ENCODE measurements around the gene CYP4A22. TPM values are rescaled to one million over a fixed set of nuclear protein-coding genes. Genes with fewer than 3 reads are reported as not detected.
A peak's percentile ranks its signal among the peaks of the same experiment; 100 is the strongest.
"Not testable (repeated sequence)": the region's sequence is repeated elsewhere in the genome, so short reads cannot be mapped to it uniquely, and the experiment has no call there.

CYP4A22 gene
- total RNA-seq, 1 experiment from 2014 or later, result not detected

DNA sequence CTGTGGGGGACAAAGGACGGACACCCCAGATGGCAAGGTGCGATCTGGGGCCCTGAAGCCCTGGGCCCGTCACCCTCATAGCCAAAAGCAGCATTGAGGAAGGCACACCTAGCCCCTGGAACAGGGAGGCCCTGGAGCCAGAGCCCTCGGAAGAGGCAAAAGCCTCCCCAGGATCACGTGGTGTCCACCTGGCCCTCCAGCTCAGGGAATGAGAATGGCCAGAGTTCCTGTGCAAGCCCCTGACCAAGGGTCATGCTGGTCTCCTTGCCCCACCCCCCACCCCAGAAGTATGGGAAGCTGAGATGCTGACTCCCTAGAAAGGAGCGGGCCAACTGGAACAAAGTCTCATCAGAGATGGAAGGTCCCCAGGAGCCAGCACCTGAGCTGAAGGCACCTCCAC is 53.6 kb downstream of the CYP4A22 start:
- no peak for DNase-seq
- H3K36me3 ChIP-seq, result no peaks in the 10 kb centered on the region

DNA sequence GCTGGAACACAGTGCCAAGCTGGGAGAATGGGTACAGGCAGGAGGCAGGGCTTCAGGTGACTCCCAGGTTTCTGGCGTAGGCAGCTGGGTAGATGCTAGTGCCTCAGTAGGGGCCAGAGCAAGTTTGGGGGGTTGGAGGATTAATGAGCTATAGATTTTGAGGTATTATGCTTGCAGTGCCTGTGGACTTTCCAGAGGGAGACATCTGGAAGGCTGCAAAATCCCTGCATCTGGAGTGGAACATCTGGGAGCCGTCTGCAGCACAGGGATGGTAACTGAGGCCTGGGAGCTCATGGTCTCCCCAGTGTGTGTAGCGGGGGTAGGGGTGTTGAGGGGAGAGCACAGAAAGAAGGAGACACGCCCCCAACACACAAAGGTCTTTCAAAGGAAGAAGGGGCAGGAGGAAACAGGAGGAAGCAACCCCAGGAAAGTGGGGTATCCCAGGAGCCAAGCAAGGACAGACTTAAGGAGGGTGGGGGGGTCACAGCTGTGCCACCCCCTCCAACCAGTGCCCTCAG is 54.8 kb downstream of the CYP4A22 start:
- Histone ChIP-seq H3K4me3 (no peak overlapping the region), H3K9me3 (no peaks in the 10 kb centered on the region), H3K36me3 (no peaks in the 10 kb centered on the region), H3K27me3 (no peaks in the 10 kb centered on the region)
- no peak for DNase-seq

More for the DNA sequence above, 53.6 kb downstream of the CYP4A22 start:
- no peaks in the 10 kb centered on the region for H3K9me3 ChIP-seq
- no peak overlapping the region for H3K4me3 ChIP-seq
- H3K27me3 ChIP-seq, result no peaks in the 10 kb centered on the region

DNA sequence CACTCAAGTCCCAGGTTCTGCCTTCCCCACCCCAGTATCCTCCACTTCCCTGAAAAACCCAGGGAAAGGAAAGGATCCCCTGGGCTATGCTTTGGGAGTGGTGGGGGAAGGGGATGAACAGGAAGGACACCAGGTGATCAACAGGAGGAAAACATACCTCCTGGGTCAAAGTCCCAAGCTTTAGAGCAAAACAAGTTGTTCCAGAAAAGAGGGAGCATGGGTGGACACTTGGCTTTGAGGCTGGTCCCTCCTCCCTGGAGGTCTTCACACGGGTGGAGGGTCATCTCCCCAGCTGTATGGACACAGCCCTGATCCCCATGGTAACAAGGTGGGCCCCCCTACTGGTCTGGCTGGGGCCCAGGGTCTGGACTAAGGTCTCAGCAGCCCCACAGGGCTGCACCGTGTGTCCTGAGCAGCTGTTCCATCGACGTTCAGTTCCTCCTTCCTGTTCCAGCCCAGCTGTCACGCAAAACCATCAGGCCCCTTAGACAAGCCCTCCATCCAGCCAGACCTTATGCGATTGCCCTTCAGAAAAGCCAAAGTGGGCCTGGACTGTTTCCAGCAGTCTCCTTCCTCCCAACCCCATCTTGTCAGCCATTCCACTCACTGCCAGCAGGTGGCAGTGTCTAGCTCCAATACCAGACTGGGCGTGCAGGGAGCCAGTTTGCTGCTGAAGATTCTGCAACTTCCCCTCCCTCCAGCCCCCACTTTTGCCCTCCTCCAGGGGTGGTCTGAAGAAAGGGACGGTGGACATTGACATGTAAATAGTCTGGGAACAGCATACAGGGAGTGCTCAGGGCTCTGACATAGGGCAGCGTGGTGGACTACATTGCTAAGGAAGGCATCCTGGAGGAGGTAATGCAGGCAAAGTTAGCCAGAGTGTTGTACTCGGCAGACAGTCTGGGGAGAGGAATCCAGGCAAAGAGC is 55.5 kb downstream of the CYP4A22 start:
- no peaks in the 10 kb centered on the region for H3K9me3 ChIP-seq
- no peaks in the 10 kb centered on the region for H3K27me3 ChIP-seq
- peak; percentile 56 for DNase-seq
- no peaks in the 10 kb centered on the region for H3K36me3 ChIP-seq
- H3K4me3 ChIP-seq, result no peak overlapping the region

DNA sequence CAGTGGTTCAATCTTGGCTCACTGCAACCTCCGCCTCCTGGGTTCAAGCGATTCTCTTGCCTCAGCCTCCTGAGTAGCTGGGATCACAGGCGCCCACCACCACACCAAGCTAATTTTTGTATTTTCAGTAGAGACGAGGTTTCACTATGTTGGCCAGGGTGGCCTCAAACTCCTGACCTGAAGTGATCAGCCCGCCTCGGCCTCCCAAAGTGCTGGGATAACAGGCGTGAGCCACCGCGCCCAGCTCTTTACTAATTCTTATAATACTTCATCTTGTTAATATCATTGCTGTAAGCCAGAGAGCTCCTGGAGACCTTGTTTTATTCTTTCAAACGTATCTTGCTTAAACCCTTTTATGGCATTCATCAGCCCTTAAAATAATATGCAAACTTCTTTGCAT is 56.3 kb downstream of the CYP4A22 start:
- not testable (repeated sequence) for DNase-seq, H3K9me3 ChIP-seq, H3K27me3 ChIP-seq, H3K36me3 ChIP-seq, H3K4me3 ChIP-seq

DNA sequence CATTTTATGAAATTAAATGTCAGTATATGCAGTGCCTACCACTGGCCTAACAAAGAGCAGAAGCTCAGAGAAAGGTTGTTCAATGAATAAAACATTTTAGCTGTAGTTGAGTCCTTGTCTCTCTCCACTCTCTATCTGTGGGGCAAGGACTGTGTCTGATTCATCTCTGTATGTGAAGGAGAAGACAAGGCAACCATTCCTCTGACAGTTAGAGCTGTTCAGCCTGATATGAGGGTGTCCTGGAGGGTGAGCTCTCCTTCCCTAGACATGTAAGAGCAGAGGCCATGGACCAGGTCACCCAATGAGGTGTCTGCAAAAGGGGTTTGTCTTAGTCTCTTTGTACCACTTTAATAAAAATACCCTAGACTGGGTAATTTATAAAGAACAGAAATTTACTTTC is 57.1 kb downstream of the CYP4A22 start:
- Histone ChIP-seq H3K9me3 (no peaks in the 10 kb centered on the region), H3K27me3 (no peaks in the 10 kb centered on the region), H3K36me3 (no peaks in the 10 kb centered on the region), H3K4me3 (no peak overlapping the region)
- no peak for DNase-seq

DNA sequence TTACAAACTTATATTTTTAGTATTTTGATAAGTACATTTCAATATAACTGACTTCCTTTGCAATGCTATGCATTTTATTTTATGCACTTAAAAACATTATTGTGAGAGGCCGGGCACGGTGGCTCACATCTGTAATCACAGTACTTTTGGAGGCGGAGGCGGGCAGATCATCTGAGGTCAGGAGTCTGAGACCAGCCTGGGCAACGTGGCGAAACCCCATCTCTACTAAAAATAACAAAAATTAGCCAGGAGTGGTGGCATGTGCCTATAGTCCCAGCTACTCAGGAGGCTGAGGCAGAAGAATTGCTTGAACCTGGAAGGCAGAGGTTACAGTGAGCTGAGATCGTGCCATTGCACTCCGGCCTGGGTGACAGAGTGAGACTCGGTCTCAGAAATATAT is 58.7 kb downstream of the CYP4A22 start:
- H3K36me3 ChIP-seq, DNase-seq, H3K27me3 ChIP-seq, H3K4me3 ChIP-seq, H3K9me3 ChIP-seq: not testable (repeated sequence)

DNA sequence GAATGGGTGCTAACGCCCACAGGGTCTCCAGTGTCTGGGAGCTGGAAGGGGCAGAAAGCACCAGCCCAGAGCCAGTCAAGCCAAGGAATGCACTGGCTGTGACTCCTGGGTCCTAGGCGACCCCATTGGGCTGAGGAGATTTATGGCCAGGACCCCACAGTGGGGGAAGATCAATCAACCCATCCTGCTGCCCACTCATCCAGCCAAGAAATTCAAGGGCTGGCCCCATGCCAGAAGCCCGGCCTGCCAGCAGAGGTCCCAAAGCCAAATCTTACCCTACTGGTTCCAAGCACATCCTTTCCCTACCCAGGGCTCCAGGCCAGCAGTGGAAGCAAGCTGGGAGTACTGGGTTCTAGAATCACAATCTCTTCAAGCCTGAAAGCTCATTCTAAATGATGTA is 59.4 kb downstream of the CYP4A22 start:
- peak; percentile 18 for DNase-seq
- H3K4me3 ChIP-seq, result no peak overlapping the region
- H3K9me3 ChIP-seq, result no peaks in the 10 kb centered on the region
- H3K27me3 ChIP-seq, result no peaks in the 10 kb centered on the region; the same call in 1 of the 2 replicates
- H3K36me3 ChIP-seq, result no peaks in the 10 kb centered on the region

DNA sequence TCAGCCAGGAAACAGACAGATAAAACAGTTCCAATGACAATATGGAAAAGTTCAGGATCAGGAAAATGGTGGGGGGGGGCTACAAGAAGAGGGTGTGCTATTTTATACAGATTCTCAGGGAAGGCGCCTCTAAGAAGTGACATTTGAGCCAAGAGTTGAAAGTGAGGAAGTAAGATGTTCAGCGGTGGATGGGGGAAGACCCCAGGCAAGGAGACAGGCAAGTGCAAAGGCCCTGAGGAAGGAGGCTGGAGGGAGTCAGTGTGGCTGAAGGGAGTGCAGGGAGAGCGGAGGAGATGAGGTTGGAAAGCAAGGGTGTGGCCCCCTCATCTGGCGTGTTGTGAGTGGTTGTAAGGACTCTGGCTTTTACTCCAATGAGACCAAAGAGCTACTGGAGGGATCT is 61.0 kb downstream of the CYP4A22 start:
- Histone ChIP-seq H3K27me3 (no peaks in the 10 kb centered on the region; the same call in 1 of the 2 replicates), H3K4me3 (no peak overlapping the region)
- no peak for DNase-seq

More for the DNA sequence above, 61.0 kb downstream of the CYP4A22 start:
- Histone ChIP-seq H3K36me3 (no peaks in the 10 kb centered on the region), H3K9me3 (no peaks in the 10 kb centered on the region)

Other genes with a start within 250 kb of the CYP4A22 start
- not detected in 2 replicates for gene CYP4A11, start 196.0 kb upstream of the CYP4A22 start, total RNA-seq (2014; rRNA removed; shearing (Covaris generic); ENCODE audit: low replicate concordance)
- 1.3 TPM in 1 of 2 replicates, not detected in the other for gene CYP4X1, start 113.8 kb upstream of the CYP4A22 start, total RNA-seq (2014; rRNA removed; shearing (Covaris generic); ENCODE audit: low replicate concordance)
- not detected in 2 replicates for gene CYP4Z1, start 70.2 kb upstream of the CYP4A22 start, total RNA-seq (2014; rRNA removed; shearing (Covaris generic); ENCODE audit: low replicate concordance)
- gene PDZK1IP1, start 52.6 kb downstream of the CYP4A22 start, total RNA-seq (2014; rRNA removed; shearing (Covaris generic); ENCODE audit: low replicate concordance), result not detected in 2 replicates
- gene TAL1, start 94.8 kb downstream of the CYP4A22 start, total RNA-seq (2014; rRNA removed; shearing (Covaris generic); ENCODE audit: low replicate concordance), result not detected in 2 replicates
- gene STIL, start 176.7 kb downstream of the CYP4A22 start, total RNA-seq (2014; rRNA removed; shearing (Covaris generic); ENCODE audit: low replicate concordance), result 9.6 and 14.2 TPM in 2 replicates
- 148 and 188 TPM in 2 replicates for gene CMPK1, start 196.3 kb downstream of the CYP4A22 start, total RNA-seq (2014; rRNA removed; shearing (Covaris generic); ENCODE audit: low replicate concordance)